Hepatocyte (in vitro differentiated cells): ENCODE measurements around the gene CREB5.

Experiments used
- EZH2phosphoT487 ChIP-seq: fragments of 200-600 bp; sonication (generic); IDR thresholded peaks from one replicate; pipeline ENCODE4 v1.6.1; 2018; ENCODE audit warnings: antibody characterized with exemption, mild to moderate bottlenecking, low read depth, moderate library complexity; ENCODE audit not compliant: unreplicated experiment, severe bottlenecking
- TF ChIP-seq, protein P1 (sequence below): fragments of 200-600 bp; sonication (generic); IDR thresholded peaks from 2 replicates; pipeline ENCODE4 v1.5.1; 2016; ENCODE audit warnings: antibody characterized with exemption, mild to moderate bottlenecking; ENCODE audit not compliant: poor library complexity

DNA sequence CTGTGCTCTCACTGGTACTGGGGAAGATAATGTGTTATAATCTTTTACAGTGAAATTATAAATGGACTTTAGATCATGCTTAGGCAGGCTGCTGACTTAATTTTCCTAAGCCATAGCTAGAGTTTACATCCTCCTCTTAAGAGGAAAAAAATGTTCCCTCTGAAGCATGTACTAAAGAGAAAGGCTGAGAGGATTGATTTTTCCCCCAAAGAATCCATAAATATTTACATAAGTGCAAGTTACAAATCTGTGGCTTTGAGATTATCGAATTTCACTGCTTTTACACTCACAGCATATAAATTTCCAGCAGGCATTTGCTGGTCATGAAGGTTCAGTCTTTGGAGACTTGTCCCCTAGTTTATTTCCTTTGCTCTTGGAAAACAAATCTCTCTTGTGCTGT, 43.7 kb downstream of the CREB5 start:
- TF ChIP-seq, protein P1, sequence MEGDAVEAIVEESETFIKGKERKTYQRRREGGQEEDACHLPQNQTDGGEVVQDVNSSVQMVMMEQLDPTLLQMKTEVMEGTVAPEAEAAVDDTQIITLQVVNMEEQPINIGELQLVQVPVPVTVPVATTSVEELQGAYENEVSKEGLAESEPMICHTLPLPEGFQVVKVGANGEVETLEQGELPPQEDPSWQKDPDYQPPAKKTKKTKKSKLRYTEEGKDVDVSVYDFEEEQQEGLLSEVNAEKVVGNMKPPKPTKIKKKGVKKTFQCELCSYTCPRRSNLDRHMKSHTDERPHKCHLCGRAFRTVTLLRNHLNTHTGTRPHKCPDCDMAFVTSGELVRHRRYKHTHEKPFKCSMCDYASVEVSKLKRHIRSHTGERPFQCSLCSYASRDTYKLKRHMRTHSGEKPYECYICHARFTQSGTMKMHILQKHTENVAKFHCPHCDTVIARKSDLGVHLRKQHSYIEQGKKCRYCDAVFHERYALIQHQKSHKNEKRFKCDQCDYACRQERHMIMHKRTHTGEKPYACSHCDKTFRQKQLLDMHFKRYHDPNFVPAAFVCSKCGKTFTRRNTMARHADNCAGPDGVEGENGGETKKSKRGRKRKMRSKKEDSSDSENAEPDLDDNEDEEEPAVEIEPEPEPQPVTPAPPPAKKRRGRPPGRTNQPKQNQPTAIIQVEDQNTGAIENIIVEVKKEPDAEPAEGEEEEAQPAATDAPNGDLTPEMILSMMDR: no peak
- no peak for TF ChIP-seq EZH2phosphoT487
